Jurkat, Clone E6-1 (cell line): Measurements from ENCODE around the gene PPP1R13B.
"Not testable (repeated sequence)": the region's sequence is repeated elsewhere in the genome, so short reads cannot be mapped to it uniquely, and the experiment has no call there.

Experiments
- DNase-seq: peaks from one replicate; pipeline ENCODE4 v3.0.0-alpha.2; 2011; ENCODE audit warnings: low read depth, low spot score
- H3K4me3 ChIP-seq: 2 replicates; pipeline ENCODE4 v1.5.1; 2011; ENCODE audit warnings: mild to moderate bottlenecking, low read length, control low read depth, moderate library complexity

PPP1R13B gene

DNA sequence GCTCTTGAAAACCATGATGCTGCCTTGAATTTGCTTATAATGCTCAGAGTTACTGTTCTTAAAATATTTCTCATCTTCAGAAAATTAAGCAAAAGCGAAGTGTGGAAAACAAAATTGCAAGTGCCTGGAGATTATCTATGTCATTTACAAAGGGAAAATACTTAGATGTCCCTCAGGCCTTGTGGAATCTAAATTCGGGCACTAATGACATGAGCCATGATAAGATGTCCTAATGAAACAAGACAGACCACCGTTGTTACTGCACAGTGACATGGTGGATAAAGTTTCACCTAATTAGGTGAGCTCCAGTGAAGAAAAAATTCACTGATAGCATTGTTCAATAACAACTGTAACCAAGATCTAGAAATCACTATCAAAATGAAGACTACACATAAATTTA is 30.4 kb downstream of the PPP1R13B start:
- DNase-seq = no peak
- H3K4me3 ChIP-seq = no peak overlapping the region

DNA sequence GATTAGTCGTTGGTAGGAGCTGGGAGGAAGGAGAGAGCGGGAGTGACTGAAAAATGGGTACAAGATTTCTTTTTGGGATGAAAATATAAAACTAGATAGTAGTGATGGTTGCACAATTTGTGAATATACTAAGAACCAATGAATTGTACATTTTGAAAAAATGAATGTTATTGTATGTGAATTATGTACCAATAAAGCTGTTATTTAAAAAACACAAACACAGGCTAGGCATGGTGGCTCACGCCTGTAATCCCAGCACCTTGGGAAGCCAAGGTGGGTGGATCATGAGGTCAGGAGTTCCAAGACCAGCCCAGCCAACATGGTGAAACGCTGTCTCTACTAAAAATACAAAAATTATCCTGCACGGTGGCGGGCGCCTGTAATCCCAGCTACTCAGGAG is 32.1 kb downstream of the PPP1R13B start:
- DNase-seq = no peak
- no peak overlapping the region for H3K4me3 ChIP-seq

- no peak overlapping the region for H3K4me3 ChIP-seq
- no peak for DNase-seq
Measured at GRCh38 chr14:103811189-103811588, 36.2 kb downstream of the PPP1R13B start.

- H3K4me3 ChIP-seq = no peak overlapping the region
- DNase-seq = peak; percentile 44
Measured at GRCh38 chr14:103808403-103809001, 38.9 kb downstream of the PPP1R13B start.

GRCh38 chr14:103806805-103807204 is 40.6 kb downstream of the PPP1R13B start:
- no peak overlapping the region for H3K4me3 ChIP-seq
- peak; percentile 89 for DNase-seq

- H3K4me3 ChIP-seq = no peak overlapping the region
- DNase-seq = no peak
Measured at GRCh38 chr14:103805708-103806107, 41.7 kb downstream of the PPP1R13B start.

DNA sequence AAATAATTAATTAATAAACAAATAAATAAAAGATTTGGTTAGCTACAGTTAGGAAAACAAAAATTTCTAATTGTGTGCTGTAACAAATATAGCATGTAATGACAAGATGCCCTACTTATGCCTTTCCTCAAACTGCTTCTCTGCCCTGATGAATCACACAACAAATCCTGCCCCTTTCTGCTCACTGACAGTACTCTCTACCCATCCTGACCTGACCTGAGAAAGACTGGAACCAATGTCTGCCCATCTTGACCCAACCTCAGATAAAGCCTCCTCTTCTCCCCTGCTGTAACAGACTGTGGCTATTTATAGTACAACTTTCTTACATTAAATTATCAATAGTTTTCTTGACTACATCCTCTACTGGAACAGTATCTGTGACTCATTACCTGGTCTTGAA is 43.7 kb downstream of the PPP1R13B start:
- no peak overlapping the region for H3K4me3 ChIP-seq
- no peak for DNase-seq

DNA sequence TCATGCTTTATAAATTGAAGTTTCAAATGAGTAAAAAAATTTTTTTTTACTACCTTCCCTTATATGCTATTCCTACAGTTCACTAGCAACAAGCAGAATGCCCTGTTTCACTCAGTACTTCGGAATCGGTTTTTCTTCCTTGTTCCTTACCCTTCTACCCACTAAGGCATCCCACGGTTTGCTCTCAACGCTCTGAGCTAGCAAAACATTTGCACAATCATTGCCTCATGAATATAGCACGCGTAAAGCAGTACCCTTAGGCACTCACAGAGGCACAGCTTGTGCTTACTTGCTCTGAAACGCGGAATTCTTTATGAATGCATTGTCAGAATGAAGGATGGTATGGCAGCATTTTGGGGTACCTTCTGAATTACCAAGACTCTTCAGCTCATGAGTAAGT is 45.0 kb downstream of the PPP1R13B start:
- no peak for DNase-seq
- no peak overlapping the region for H3K4me3 ChIP-seq

DNA sequence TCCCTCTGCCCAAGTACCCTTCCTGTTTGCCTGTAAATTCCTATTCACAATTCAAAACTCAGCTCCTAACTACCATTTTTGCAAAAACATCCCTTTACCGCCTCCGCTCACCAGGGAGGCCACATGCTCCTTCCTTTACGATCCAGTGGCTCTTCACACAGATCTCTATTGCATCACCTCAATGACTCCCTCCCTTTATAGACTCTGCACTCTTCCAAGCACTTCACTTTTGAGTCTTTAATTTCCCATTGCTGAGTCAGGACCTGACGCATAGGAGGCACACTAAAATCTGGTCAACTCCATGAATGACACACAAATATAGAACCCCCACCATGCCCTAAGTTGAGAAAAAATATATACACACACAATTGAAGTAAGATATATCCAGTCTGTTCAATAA is 45.9 kb downstream of the PPP1R13B start:
- H3K4me3 ChIP-seq = no peak overlapping the region
- DNase-seq = no peak

DNA sequence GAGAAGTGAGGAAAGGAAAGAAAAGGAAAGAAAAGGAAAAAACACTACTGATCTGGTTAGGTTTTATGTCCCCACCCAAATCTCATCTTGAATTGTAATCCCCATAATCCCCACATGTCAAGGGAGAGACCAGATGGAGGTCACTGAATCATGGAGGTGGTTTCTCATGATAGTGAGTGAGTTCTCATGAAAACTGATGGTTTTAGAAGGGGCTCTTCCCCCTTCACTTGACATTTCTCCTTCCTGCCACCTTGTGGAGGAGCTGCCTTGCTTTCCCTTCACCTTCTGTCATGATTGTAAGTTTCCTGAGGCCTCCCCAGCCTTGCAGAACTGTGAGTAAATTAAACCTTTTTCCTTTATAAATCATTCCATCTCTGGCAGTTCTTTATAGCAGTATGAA is 54.2 kb downstream of the PPP1R13B start:
- not testable (repeated sequence) for H3K4me3 ChIP-seq
- DNase-seq = peak; percentile 24

DNA sequence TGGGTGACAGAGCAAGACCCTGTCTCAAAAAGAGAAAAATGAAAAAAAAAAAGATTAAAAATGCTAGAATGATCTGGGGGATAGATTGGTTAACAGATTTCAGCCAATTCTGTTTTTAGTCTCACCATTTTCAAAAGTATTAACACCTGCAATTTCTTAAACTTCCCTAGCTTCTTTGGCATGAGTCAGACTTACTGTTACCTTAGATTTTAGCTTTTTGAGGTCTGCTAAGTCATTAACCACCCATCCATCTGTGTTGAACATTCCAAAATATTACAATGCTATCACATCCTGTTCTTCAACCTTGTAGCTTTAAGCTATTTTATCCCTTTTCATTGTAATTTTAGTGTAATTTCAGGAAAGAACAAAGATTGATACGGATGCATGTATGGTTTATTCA is 59.3 kb downstream of the PPP1R13B start:
- H3K4me3 ChIP-seq = no peak overlapping the region

GRCh38 chr14:103782376-103782775 is 65.0 kb downstream of the PPP1R13B start:
- no peak overlapping the region for H3K4me3 ChIP-seq
- DNase-seq = no peak

More for the DNA sequence above, 59.3 kb downstream of the PPP1R13B start:
- no peak for DNase-seq

DNA sequence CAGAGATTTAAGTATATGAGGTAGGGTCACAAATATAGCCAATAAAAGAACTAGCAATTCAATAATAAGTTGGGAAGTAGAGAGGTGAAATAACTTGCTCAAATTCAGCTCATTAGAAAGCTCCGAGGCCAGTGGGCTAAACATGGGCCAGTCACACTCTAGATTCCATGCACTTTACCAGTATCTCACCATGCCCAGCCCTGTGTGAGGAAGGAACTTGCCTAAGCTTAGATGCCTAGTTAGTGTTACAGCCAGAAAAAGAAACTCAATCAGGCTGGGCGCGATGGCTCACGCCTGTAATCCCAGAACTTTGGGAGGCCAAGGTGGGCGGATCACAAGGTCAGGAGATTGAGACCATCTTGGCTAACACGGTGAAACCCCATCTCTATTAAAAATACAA is 71.1 kb downstream of the PPP1R13B start:
- not testable (repeated sequence) for H3K4me3 ChIP-seq, DNase-seq

- no peak for DNase-seq
- no peak overlapping the region for H3K4me3 ChIP-seq
Measured at GRCh38 chr14:103775506-103775905, 71.9 kb downstream of the PPP1R13B start.

GRCh38 chr14:103773521-103773920 is 73.9 kb downstream of the PPP1R13B start:
- DNase-seq = no peak
- no peak overlapping the region for H3K4me3 ChIP-seq

DNA sequence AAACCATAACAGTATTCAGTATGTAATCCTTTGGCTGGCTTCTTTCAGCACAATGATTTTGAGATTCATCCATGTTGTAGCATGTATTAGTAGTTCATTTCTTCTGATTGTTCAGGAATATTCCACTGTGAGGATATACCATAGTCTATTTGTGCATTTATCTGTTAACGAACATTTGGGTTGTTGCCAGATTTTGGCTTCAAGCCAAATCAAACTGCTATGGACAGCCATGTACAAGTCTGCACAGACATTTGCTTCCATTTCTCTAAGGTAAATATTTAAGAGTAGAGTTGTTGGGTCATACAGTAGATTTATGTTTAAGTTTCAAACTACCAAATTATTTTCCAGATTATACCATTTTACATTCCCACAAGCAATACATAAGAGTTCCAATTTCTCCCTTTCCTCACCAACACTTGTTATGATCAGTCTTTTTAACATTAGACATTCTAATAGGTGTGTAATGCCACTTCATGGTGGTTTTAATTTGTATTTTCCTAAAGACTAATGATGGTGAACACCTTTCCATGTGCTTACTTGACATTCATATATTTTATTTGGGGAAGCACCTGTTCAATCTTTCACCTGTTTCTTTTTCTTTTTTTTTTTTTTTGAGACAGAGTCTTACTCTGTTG is 75.2 kb downstream of the PPP1R13B start:
- no peak for DNase-seq
- no peak overlapping the region for H3K4me3 ChIP-seq

DNA sequence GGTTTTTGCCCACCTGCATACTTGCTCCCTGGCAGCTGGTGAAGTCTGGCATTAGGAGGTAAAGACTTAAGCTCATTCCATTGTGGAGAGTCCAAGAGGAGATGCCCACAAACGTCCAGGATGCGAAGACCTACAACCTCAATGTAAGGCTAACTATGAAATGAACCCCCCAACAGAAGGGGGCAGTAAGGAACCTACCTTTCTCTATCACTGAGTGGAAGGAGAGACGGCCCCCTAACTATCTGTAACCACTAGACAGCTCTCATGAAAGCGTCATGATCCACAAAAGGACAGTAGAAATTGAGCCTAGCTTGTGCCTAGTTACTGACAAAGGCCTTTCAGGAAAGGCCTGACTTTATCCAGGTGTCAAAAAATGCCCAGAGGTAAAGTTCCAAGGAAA is 76.5 kb downstream of the PPP1R13B start:
- no peak for DNase-seq
- H3K4me3 ChIP-seq = no peak overlapping the region

DNA sequence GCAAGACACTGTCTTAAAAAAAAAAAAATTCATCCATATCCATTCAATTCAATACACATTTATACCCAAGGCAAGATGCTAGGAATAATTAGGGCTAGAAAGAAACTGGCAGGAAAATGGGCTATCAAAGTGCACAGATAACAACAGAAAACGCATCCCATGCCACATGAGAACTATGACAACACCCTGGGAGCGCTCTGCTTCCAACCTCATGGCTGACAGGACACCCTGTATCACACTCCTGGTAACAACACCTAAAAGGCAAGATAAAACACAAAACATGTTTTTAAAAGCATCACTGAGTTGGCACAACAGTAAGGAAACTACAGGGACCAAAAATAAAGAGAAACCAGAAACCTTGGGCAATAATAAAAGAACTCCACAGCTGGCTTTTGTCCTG is 76.9 kb downstream of the PPP1R13B start:
- DNase-seq = no peak
- H3K4me3 ChIP-seq = no peak overlapping the region

DNA sequence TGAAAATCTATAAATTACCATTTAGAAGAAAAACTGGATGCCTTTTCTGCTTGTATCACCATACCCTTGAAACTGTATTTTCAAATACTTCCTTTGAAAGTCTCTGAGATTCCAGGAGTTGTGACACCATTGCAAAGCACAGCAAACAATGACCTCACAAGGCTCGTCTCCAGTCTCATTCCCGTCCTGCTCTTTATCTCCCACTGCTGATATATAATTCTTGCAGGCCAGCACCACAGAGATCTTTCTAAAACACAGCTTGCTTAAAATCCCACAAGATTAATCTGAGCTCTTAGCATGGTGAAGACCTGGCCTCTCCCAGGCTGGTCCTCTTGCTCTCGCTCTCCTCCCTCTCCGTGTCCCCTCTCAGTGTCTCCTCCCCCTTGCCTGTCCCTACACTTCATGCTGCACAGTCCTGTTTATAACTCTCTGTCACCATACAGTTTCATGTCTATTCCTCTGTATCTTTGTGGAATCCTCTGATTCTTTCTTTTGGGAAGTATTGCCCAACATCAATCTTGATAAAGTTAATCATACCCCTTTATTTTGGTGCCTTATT is 80.0 kb downstream of the PPP1R13B start:
- no peak overlapping the region for H3K4me3 ChIP-seq
- DNase-seq = no peak

GRCh38 chr14:103765526-103765925 is 81.8 kb downstream of the PPP1R13B start:
- no peak overlapping the region for H3K4me3 ChIP-seq
- no peak for DNase-seq
